ENCODE results near the gene LRRC10B.

DNA sequence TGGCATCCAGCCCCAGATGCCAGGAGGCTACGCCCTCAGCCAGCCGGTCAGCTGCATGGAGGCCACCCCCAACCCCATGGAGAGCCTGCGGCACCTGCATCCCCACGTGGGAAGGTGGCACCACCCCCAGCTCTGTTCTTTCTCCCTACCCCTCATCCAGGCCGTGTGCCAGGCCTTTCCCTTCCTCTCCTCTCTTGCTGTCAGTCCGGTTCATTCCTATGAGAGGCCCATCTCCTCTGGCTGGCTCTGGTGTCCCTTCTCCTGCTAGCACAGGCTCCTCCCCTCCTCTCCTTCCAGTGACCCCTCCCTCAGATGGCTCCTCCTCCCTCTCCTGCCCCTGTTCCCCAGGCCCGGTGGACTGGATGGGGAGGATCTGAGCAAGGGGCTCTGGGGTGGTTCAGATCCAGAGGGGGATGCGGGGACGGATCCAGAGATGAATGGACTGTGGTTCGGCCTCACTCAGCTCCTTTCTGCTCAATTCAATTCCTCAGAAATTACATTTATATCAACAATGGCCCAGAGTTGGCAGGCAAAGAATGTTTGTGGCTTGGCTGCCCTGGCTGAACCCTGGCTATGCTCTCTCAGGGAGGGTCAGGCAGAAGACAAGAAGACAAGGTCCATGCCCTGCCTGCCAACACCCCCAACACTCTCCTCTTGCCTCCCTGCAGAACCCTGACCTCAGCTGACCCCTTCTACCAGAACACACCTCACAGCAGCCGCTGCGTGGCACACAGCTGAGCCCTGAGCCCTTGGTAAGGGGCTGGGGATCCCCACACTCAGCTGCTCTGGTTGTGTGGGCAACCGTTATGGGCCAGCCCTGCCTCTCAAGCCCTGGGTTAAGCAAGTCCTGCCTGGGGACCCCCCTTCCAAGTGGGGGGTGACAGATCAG lies 18.5 kb upstream of the LRRC10B start:
- TF ChIP-seq, protein P1, sequence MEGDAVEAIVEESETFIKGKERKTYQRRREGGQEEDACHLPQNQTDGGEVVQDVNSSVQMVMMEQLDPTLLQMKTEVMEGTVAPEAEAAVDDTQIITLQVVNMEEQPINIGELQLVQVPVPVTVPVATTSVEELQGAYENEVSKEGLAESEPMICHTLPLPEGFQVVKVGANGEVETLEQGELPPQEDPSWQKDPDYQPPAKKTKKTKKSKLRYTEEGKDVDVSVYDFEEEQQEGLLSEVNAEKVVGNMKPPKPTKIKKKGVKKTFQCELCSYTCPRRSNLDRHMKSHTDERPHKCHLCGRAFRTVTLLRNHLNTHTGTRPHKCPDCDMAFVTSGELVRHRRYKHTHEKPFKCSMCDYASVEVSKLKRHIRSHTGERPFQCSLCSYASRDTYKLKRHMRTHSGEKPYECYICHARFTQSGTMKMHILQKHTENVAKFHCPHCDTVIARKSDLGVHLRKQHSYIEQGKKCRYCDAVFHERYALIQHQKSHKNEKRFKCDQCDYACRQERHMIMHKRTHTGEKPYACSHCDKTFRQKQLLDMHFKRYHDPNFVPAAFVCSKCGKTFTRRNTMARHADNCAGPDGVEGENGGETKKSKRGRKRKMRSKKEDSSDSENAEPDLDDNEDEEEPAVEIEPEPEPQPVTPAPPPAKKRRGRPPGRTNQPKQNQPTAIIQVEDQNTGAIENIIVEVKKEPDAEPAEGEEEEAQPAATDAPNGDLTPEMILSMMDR (IDR thresholded peaks at IDR 0.05), result no peak
- no peak for TF ChIP-seq POLR2AphosphoS5 (IDR thresholded peaks at IDR 0.05)
- no peak for TF ChIP-seq EP300 (IDR thresholded peaks at IDR 0.05)

Data from sigmoid colon (tissue), 4 donors.